ENCODE results near the gene DNAJB11.

DNA sequence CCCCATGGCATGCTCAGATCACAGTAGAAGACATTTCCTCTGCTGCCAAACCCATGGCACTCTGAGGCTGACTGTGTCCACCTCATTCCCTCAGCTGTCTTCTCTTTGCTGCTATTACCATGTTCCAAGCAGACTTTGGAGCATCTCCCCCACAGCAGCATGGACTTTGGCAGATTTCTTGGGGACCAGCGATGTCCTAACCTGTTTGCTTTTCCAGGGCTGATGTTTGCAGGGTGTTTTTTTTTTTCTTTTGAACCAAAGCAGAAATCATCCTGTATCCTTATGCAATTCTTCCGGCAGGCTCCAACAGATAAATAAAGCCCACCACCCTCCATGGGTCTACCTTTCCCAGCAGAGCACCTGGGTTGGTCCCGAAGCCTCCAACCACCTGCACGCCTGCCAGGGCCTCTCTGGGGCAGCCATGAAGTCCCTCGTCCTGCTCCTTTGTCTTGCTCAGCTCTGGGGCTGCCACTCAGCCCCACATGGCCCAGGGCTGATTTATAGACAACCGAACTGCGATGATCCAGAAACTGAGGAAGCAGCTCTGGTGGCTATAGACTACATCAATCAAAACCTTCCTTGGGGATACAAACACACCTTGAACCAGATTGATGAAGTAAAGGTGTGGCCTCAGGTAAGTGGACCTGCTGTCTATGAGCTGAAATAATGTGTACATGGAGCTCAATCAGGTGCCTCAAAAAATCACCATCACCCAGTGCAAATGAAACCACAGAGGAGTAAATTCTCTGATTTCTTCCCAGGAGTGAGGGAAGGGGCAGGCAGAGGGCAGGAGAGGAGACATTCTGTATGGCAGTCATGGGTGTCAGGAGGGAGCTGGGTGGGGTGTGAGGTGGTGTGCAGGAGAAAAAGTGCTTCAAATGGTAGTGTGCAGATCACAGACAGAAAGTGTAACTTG is 42.5 kb downstream of the DNAJB11 start, which contains the start of gene AHSG:
- TF ChIP-seq, protein P1, sequence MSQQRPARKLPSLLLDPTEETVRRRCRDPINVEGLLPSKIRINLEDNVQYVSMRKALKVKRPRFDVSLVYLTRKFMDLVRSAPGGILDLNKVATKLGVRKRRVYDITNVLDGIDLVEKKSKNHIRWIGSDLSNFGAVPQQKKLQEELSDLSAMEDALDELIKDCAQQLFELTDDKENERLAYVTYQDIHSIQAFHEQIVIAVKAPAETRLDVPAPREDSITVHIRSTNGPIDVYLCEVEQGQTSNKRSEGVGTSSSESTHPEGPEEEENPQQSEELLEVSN (IDR thresholded peaks at IDR 0.05; ENCODE audit: borderline replicate concordance, low read depth), result no peak
- TF ChIP-seq, protein P2, sequence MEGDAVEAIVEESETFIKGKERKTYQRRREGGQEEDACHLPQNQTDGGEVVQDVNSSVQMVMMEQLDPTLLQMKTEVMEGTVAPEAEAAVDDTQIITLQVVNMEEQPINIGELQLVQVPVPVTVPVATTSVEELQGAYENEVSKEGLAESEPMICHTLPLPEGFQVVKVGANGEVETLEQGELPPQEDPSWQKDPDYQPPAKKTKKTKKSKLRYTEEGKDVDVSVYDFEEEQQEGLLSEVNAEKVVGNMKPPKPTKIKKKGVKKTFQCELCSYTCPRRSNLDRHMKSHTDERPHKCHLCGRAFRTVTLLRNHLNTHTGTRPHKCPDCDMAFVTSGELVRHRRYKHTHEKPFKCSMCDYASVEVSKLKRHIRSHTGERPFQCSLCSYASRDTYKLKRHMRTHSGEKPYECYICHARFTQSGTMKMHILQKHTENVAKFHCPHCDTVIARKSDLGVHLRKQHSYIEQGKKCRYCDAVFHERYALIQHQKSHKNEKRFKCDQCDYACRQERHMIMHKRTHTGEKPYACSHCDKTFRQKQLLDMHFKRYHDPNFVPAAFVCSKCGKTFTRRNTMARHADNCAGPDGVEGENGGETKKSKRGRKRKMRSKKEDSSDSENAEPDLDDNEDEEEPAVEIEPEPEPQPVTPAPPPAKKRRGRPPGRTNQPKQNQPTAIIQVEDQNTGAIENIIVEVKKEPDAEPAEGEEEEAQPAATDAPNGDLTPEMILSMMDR (IDR thresholded peaks at IDR 0.05), result no peak
- TF ChIP-seq MYC (IDR thresholded peaks at IDR 0.05; ENCODE audit: borderline replicate concordance, low read length), result no peak
- no peak for TF ChIP-seq EP300 (IDR thresholded peaks at IDR 0.05)
- no peak for TF ChIP-seq MAFK (IDR thresholded peaks at IDR 0.05; ENCODE audit: partially characterized antibody)
- no peak for TF ChIP-seq POLR2A (IDR thresholded peaks at IDR 0.05; ENCODE audit: low read length)
- no peak for TF ChIP-seq TFCP2L1 (CRISPR knock-in tag; IDR thresholded peaks at IDR 0.05)
- no peak for TF ChIP-seq NR3C1 (IDR thresholded peaks at IDR 0.05)
- TF ChIP-seq ESRRA (IDR thresholded peaks at IDR 0.05; ENCODE audit: borderline replicate concordance, low read length), result no peak
- TF ChIP-seq HOXB13 (CRISPR knock-in tag; IDR thresholded peaks at IDR 0.05; ENCODE audit: low read depth), result no peak
- no peak for TF ChIP-seq PHF8 (IDR thresholded peaks at IDR 0.05; ENCODE audit: borderline replicate concordance, low read depth)
